CD4-positive, alpha-beta T cell treated with Interleukin-21 for 1 hour (primary cell): ENCODE measurements around the gene SRGAP3.
A peak's percentile ranks its signal among the peaks of the same experiment; 100 is the strongest.

ENCODE experiments used
- DNase-seq: peaks from one replicate; pipeline ENCODE4 v3.0.0-alpha.2; 2020

SRGAP3 gene

GRCh38 chr3:9169956-9170850, 79.2 kb downstream of the SRGAP3 start:
- peak; percentile 25 for DNase-seq

DNA sequence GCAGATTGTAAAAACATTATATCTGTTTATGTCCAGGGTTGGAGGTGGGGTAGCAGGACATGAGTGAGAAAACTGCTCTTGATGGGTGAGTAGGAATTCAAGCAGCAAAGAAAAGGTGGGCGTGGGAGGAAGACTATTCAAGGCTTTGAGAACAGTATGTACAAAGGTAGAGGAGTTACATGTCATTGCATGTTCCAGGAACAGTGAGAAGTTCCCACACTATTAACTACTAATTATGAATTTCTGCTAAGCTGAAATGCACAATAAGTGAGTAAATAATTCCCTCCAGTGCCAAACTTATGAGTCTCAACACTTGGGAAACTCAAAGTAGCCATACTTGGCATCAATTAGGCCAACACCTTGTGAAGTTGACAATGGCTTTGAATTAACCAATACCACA, 80.1 kb downstream of the SRGAP3 start:
- no peak for DNase-seq

GRCh38 chr3:9168241-9168741, 81.2 kb downstream of the SRGAP3 start:
- peak; percentile 13 for DNase-seq

DNA sequence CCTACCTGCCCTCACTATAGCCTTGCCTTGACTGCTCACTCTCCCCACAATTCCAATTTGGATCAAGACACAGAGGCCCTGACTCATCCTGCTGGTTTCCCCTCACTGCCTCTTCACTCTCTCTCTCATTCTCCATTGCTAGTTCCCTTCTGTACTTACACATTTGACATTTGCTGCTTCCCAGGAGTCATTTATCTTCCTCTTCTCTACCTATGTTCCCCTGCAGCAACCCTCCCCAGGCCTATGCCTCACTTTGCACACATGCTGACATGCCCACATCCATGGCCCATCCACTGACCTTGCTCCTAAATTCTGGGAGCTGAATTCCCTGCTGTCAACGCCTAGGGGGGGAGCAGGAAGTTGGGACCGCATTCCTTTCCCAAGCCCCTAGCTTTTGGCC, 82.2 kb downstream of the SRGAP3 start:
- no peak for DNase-seq

GRCh38 chr3:9165421-9165820, 84.0 kb downstream of the SRGAP3 start:
- DNase-seq: no peak

DNA sequence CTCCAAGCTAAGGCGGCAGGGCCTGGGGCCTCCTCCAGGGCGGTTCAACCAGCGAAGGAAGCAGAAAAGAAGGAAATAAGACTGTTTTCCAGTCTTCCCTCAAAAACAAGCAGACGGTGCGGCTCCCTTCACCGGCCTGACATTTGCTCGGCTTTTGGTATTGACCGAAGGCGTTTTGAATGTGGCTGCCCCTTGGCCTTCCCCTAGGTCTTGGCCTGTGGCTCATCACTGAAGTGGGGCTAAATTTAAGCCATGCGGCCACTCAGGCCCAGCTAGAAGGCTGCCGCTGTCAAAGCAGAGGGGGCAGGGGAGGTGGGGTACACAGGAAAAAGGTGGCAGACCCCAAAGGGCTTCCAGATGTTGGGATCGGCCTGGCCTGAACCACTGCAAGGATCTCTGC, 86.2 kb downstream of the SRGAP3 start:
- no peak for DNase-seq

DNA sequence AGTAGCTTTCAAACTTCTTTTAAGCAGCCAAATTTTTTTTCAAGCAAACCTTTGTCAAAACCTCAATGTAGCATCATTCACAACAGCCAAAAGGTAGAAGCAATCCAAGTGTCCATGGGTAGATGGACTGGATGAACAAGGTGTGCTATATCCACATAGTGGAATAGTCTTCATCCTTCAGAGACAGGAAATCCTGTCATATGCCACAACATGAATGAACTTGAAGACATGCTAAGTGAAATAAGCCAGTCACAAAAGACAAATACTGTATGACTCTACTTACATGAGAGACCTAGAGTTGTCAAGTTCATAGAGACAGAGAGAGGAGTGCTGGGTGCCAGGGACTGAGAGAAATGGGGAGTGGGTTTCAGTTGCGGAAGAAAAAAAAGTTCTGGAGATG, 87.6 kb downstream of the SRGAP3 start:
- DNase-seq: no peak

GRCh38 chr3:9161298-9161697, 88.1 kb downstream of the SRGAP3 start:
- DNase-seq: no peak

GRCh38 chr3:9158865-9159630, 90.4 kb downstream of the SRGAP3 start:
- no peak for DNase-seq

DNA sequence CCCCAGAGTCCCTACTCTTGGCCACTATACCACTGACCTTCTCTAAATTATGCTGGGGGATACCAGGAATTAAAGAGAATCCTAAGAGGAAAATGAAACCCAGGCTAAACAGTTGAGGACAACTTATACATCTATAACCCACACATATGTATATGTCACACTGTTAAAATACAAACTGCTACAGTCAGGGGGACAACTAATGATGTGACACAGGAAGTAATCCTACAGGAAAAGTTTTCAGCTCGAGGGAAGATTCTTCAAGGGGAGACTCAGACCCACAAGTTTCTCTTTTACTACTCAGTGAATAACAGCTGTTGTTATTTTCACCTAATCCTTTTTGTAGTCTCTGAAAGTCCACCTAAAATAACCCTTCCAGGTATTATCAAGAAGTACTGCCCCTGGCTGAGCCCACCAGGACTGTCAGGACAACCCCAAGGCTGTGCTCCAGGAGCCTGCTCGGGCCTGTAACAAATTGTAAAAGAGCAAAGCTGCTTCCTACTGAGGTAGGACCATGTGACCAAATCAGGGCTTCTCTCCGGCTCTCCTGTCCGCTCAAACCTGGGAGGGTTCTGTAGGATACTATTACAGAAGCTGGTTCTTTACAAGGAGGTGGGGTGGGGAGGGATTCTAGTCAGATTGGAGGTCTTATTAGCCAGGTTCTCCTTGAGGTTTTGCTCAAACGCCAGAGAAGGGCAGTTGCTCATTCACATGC, 91.6 kb downstream of the SRGAP3 start:
- DNase-seq: no peak

- no peak for DNase-seq
These were observed 92.8 kb downstream of the SRGAP3 start for GRCh38 chr3:9156604-9157003.

DNA sequence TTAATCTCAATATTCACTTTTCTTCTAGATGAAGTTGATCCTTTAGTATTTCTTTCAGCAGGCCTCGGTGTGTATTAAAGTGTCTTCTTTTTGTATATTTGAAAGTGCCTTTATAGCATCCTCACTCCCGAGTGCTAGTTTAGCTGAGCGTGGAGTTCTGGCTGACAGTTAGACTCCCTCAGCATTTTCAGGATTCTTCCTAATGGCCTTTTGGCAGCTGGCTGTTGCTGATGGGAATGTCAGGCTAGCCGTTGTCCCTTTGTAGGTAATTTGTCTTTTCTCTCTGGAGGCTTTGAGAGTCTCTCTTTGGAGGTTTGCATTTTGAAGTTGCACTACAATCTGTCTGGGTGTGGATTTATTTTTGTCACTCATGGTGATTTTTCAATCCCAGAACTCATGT, 94.4 kb downstream of the SRGAP3 start:
- no peak for DNase-seq

GRCh38 chr3:9153904-9154619, 95.4 kb downstream of the SRGAP3 start:
- DNase-seq: no peak

- DNase-seq: no peak
These were observed 98.2 kb downstream of the SRGAP3 start for GRCh38 chr3:9151240-9151639.

- DNase-seq: no peak
These were observed 99.9 kb downstream of the SRGAP3 start for GRCh38 chr3:9149566-9149965.

DNA sequence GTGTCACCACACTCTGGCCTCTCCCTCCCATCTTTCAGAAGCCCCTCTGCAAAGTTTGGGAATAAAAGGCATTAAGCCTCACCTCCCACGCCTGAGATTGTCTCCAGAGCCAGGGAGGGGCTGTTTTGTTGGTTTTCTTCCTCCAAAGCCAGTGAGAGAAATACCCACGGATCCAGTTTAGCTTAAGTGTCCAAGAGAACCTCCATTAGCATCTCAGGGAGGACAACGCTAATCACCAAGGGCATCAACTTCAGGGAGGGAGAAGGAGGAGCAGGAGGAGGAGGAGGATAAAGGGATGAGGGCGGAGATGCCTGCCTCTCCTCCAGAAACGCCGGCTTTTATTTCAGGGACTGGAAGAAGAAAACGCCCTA, 101.6 kb downstream of the SRGAP3 start:
- DNase-seq: no peak

GRCh38 chr3:9147215-9147895, 102.1 kb downstream of the SRGAP3 start:
- DNase-seq: no peak

DNA sequence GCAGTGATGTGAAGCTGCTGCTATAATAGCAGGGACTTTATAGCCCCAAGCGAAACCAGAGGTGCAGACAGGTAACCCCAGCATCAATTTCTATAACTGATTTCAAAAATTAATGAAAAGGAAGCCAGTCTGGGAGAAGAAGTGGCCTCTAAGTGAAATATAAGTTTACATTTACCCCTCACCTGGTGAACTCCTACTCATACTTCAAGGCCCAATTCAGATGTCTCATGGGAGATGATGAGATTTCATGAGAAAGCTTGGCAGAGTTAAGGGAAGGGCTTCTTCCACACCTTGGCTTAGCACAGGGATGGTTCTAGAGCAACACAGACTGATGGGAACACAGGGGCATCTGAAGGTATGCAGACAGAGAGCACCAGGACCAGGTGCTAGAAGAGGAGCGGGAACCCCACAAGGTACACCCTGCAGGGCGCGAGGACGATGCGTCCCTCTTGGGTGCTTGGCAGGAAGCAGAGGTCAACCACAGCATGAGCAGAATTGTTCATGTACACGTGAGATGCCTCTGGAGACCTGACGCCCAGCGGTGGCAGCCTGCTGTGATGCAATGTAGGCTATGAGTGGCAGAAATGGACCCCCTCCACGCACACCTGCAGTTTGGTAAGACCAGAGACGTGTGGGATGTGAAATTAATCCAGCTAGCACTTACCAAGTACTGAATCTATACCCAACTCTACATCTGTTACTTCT, 102.9 kb downstream of the SRGAP3 start:
- no peak for DNase-seq

- DNase-seq: no peak
These were observed 106.3 kb downstream of the SRGAP3 start for GRCh38 chr3:9143184-9143583.

DNA sequence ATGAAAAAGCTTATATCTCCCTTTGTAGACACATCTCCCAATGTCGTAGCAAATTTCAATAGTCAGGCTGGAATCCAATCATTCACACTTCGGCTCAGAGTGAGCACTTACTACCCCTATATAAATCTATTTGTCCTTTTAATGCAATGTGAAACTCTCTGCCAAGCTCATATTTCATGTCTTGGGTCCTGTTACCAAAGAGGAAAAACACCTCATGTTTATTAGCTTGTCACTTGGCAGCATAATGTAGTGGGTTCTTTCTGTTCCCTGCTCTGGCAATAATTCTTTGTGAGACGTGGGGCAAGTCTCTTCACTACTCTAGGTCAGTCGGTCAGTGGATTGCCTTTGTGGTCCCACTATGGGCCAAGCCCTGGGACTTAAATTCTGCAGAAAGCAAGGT, 107.1 kb downstream of the SRGAP3 start:
- DNase-seq: no peak

- no peak for DNase-seq
These were observed 107.5 kb downstream of the SRGAP3 start for GRCh38 chr3:9141928-9142289.

DNA sequence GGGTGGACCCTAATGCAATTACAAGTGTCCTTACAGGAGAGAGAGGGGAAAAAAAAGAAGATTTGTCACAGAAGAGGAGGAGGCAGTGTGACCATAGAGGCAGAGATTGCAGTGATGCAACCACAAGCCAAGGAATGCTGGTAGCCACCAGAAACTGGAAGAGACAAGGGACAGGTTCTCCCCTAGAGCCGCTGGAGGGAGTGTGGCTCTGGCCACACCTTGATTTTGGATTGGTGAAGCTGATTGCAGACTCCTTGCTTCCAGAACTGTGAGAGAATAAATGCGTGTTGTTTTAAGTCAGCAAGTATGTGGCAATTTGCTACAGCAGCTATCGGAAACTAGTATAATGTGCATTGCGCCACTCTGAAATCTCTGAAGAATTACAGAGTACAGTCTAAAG, 110.1 kb downstream of the SRGAP3 start:
- no peak for DNase-seq
